ENCODE results near the gene LARGE1. TPM values are rescaled to one million over a fixed set of nuclear protein-coding genes. Genes with fewer than 3 reads are reported as not detected.

Gene LARGE1
- total and polyA plus RNA-seq, 2 of the 8 experiments (the other 6 are each of a cell fraction or from before 2014, with no cell fraction given): 43.7 to 83.0 TPM

- TF ChIP-seq EP300 (IDR thresholded peaks at IDR 0.05; ENCODE audit: borderline replicate concordance in 1 of 2, low read depth in 2 of 2, low read length in 2 of 2): no peak
- TF ChIP-seq, protein P1, sequence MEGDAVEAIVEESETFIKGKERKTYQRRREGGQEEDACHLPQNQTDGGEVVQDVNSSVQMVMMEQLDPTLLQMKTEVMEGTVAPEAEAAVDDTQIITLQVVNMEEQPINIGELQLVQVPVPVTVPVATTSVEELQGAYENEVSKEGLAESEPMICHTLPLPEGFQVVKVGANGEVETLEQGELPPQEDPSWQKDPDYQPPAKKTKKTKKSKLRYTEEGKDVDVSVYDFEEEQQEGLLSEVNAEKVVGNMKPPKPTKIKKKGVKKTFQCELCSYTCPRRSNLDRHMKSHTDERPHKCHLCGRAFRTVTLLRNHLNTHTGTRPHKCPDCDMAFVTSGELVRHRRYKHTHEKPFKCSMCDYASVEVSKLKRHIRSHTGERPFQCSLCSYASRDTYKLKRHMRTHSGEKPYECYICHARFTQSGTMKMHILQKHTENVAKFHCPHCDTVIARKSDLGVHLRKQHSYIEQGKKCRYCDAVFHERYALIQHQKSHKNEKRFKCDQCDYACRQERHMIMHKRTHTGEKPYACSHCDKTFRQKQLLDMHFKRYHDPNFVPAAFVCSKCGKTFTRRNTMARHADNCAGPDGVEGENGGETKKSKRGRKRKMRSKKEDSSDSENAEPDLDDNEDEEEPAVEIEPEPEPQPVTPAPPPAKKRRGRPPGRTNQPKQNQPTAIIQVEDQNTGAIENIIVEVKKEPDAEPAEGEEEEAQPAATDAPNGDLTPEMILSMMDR (IDR thresholded peaks at IDR 0.05; ENCODE audit: control extremely low read depth in 1 of 3, insufficient read depth in 1 of 3, low read depth in 1 of 3, low read length in 3 of 3): no peak
- no peak for TF ChIP-seq SUZ12 (IDR thresholded peaks at IDR 0.05; ENCODE audit: low read length)
- no peak for TF ChIP-seq NRF1 (IDR thresholded peaks at IDR 0.05; ENCODE audit: low read depth, low read length)
These were observed 261.5 kb downstream of the LARGE1 start (continued) for GRCh38 chr22:33658775-33659174.
